ENCODE data around the gene CELF2. TPM values are rescaled to one million over a fixed set of nuclear protein-coding genes. Genes with fewer than 3 reads are reported as not detected.

Gene CELF2
- polyA plus RNA-seq, 1 donor from 2014 or later: 55.5 TPM

DNA sequence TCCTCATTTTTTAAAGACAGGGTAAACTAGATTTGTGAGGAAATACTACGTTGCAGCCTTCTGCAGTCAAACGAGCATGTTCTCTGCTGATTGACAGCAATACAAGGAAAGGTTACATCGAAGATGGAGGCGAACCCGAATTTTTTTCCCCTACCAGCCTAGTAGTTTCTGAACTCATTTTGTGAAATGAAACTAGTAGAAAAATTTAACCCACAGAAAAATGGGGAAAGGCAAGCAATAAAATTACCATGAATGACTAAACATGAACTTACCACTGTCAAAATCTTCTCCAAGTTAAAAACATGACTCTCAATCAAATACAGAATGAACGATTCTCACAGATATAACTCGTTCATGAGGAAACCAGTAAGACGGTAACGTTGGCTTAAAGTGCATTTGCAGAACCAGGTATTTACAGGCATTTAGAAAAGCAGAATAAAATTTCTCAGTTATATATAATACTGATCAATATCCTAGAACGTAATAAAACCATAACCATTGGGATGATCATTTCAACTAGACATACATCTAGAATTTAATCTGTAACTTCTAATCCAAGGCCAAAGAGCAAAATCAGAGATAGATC lies 73.9 kb downstream of the CELF2 start:
- no peak for TF ChIP-seq POLR2AphosphoS5 (IDR thresholded peaks at IDR 0.05)
- TF ChIP-seq MXI1 (conservative IDR thresholded peaks at IDR 0.05; ENCODE audit: poor library complexity, severe bottlenecking): no peak
- no peak for TF ChIP-seq SMC3 (conservative IDR thresholded peaks at IDR 0.05; ENCODE audit: poor library complexity)
- TF ChIP-seq RAD21 (conservative IDR thresholded peaks at IDR 0.05): no peak
- TF ChIP-seq EZH2 (IDR thresholded peaks at IDR 0.05; ENCODE audit: borderline replicate concordance, insufficient read depth, low read length, poor library complexity, severe bottlenecking): no peak
- TF ChIP-seq, protein P1, sequence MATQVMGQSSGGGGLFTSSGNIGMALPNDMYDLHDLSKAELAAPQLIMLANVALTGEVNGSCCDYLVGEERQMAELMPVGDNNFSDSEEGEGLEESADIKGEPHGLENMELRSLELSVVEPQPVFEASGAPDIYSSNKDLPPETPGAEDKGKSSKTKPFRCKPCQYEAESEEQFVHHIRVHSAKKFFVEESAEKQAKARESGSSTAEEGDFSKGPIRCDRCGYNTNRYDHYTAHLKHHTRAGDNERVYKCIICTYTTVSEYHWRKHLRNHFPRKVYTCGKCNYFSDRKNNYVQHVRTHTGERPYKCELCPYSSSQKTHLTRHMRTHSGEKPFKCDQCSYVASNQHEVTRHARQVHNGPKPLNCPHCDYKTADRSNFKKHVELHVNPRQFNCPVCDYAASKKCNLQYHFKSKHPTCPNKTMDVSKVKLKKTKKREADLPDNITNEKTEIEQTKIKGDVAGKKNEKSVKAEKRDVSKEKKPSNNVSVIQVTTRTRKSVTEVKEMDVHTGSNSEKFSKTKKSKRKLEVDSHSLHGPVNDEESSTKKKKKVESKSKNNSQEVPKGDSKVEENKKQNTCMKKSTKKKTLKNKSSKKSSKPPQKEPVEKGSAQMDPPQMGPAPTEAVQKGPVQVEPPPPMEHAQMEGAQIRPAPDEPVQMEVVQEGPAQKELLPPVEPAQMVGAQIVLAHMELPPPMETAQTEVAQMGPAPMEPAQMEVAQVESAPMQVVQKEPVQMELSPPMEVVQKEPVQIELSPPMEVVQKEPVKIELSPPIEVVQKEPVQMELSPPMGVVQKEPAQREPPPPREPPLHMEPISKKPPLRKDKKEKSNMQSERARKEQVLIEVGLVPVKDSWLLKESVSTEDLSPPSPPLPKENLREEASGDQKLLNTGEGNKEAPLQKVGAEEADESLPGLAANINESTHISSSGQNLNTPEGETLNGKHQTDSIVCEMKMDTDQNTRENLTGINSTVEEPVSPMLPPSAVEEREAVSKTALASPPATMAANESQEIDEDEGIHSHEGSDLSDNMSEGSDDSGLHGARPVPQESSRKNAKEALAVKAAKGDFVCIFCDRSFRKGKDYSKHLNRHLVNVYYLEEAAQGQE (IDR thresholded peaks at IDR 0.05; ENCODE audit: borderline replicate concordance): no peak
- TF ChIP-seq TAF1 (IDR thresholded peaks at IDR 0.05; ENCODE audit: low read depth): no peak
- TF ChIP-seq, protein P2, sequence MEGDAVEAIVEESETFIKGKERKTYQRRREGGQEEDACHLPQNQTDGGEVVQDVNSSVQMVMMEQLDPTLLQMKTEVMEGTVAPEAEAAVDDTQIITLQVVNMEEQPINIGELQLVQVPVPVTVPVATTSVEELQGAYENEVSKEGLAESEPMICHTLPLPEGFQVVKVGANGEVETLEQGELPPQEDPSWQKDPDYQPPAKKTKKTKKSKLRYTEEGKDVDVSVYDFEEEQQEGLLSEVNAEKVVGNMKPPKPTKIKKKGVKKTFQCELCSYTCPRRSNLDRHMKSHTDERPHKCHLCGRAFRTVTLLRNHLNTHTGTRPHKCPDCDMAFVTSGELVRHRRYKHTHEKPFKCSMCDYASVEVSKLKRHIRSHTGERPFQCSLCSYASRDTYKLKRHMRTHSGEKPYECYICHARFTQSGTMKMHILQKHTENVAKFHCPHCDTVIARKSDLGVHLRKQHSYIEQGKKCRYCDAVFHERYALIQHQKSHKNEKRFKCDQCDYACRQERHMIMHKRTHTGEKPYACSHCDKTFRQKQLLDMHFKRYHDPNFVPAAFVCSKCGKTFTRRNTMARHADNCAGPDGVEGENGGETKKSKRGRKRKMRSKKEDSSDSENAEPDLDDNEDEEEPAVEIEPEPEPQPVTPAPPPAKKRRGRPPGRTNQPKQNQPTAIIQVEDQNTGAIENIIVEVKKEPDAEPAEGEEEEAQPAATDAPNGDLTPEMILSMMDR (IDR thresholded peaks at IDR 0.05; ENCODE audit: poor library complexity, severe bottlenecking): no peak
- TF ChIP-seq EP300 (conservative IDR thresholded peaks at IDR 0.05; ENCODE audit: poor library complexity, severe bottlenecking): no peak
- Histone ChIP-seq H2AFZ (ENCODE audit: low read depth, low read length) (no peak overlapping the region), H3K27me3 (ENCODE audit: insufficient read depth, low read depth, low read length) (no peaks in the 10 kb centered on the region), H3K4me3 (ENCODE audit: low read length) (no peak overlapping the region), H4K20me1 (ENCODE audit: insufficient read depth) (no peaks in the 10 kb centered on the region), H3K79me2 (replicated peaks; ENCODE audit: insufficient read depth, low read length) (peaks cover 23% of the 10 kb centered on the region), H3K27ac (ENCODE audit: low read length) (no peak overlapping the region), H3K9ac (ENCODE audit: low read length) (no peak overlapping the region), H3K4me2 (ENCODE audit: low read length) (no peak overlapping the region), H3K36me3 (ENCODE audit: insufficient read depth, low read length) (no peaks in the 10 kb centered on the region), H3K9me3 (ENCODE audit: low read length) (no peaks in the 10 kb centered on the region), H3K9me2 (ENCODE audit: insufficient read depth, low read length) (no peaks in the 10 kb centered on the region), H3F3A (ENCODE audit: insufficient read depth, low read length, poor library complexity, severe bottlenecking) (no peaks in the 10 kb centered on the region)

DNA sequence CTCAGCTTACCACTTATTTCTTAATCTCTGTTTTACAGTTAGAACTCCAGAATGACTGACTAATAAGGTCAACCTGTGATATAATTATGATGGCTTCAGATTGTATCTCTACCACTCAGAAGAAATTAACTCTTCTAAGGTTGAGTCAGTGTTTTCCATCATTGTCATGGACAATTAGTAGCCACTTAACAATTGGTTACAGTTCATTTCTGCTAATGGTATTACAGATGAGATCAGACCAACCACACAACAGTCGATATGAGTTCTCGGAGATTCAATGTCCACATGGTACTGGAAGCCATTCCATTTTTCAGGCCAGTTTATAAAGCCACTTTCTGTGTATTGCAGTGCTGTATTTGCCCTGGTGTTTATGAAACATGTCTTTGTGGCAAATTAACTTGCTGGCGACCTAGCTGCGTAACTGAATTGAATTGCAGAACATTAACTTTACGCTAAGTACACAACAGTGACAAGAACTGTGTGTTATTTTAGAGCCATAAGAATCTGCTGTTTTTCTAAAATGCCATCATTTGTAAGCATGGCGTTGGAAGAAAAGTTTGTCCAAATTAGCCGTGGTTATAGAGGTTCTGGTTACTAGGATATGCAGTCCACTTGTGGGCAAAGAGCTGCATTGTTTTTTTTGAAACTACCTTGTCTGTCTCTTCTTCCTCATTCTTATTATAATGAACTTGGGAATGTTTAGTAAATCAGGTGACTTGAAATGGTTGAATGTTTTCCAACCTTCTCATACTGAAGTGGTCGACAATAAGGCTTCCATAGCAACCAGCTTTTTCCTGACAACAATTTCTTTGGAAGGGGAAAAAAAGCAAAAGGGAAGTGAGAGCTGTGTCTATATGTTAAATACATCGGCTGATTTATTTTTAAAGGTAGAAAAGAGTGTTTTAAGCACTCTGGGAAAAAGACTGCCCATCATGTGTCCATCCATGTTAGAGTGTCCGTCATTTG lies 76.4 kb downstream of the CELF2 start:
- no peak overlapping the region for H2AFZ ChIP-seq (ENCODE audit: low read depth, low read length)
- H3F3A ChIP-seq (ENCODE audit: insufficient read depth, low read length, poor library complexity, severe bottlenecking): no peaks in the 10 kb centered on the region
- H3K36me3 ChIP-seq (ENCODE audit: insufficient read depth, low read length): no peaks in the 10 kb centered on the region
- no peak overlapping the region for H3K4me2 ChIP-seq (ENCODE audit: low read length)
- H3K9ac ChIP-seq (ENCODE audit: low read length): no peak overlapping the region
- no peaks in the 10 kb centered on the region for H3K9me2 ChIP-seq (ENCODE audit: insufficient read depth, low read length)
- H3K27me3 ChIP-seq (ENCODE audit: insufficient read depth, low read depth, low read length): no peaks in the 10 kb centered on the region
- H3K79me2 ChIP-seq (replicated peaks; ENCODE audit: insufficient read depth, low read length): peaks cover 29% of the 10 kb centered on the region
- no peak for TF ChIP-seq SMC3 (conservative IDR thresholded peaks at IDR 0.05; ENCODE audit: poor library complexity)
- TF ChIP-seq TAF1 (IDR thresholded peaks at IDR 0.05; ENCODE audit: low read depth): no peak
- no peak for TF ChIP-seq EZH2 (IDR thresholded peaks at IDR 0.05; ENCODE audit: borderline replicate concordance, insufficient read depth, low read length, poor library complexity, severe bottlenecking)
- no peak for TF ChIP-seq RAD21 (conservative IDR thresholded peaks at IDR 0.05)
- no peak for TF ChIP-seq POLR2AphosphoS5 (IDR thresholded peaks at IDR 0.05)
- TF ChIP-seq MXI1 (conservative IDR thresholded peaks at IDR 0.05; ENCODE audit: poor library complexity, severe bottlenecking): no peak
- TF ChIP-seq EP300 (conservative IDR thresholded peaks at IDR 0.05; ENCODE audit: poor library complexity, severe bottlenecking): no peak
- TF ChIP-seq, protein P1 (IDR thresholded peaks at IDR 0.05; ENCODE audit: borderline replicate concordance): no peak
- TF ChIP-seq, protein P2 (IDR thresholded peaks at IDR 0.05; ENCODE audit: poor library complexity, severe bottlenecking): no peak
- no peak overlapping the region for H3K27ac ChIP-seq (ENCODE audit: low read length)
- no peaks in the 10 kb centered on the region for H3K9me3 ChIP-seq (ENCODE audit: low read length)
- no peak overlapping the region for H3K4me3 ChIP-seq (ENCODE audit: low read length)
- no peaks in the 10 kb centered on the region for H4K20me1 ChIP-seq (ENCODE audit: insufficient read depth)
